AG08396 (cell line): ENCODE results near the gene MIGA2.

ENCODE experiments used
- DNase-seq: peaks from one replicate; pipeline ENCODE4 v3.0.0; 2012; ENCODE audit warnings: low spot score, mixed read lengths

MIGA2 gene

DNA sequence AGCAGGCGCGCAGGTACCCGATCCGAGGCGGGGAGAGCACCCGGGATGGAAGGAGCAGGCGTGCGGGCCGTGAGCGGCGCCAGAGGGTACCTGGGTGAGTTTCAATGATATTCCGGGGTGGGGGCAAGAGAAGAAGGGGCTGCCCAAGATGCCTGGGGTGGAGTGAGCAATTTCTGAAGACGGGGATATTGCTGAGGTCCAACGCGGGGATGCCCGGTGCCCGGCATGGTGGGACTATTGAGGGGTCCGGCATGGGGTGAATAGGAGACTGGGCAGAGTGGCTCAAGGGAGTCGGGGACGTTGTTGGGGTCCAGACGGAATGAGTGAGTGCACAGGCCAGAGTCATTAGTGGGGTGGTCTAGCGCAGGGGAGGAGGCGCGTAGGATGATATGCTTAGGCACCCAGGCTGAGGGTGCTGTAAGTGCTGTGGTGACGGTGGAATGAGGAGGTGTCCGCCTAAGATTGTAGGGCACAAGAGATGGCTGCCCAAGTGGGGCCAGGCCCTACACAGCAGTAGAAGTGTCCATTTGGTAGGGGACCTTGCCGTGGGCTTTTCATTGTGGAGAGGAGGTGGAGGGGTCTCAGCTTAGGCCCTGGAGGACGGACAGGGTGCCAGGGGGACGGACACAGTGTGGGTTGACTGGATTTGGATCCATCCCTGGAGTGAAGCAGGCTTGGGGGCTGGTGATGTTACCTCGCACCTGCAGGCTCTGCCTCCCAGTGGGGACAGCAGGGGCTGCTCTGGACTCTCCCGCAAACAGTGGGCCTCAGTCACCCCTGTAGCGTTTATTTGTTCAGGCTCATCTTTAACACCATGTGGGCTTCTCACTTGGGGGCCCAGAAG is 719 bp downstream of the MIGA2 start:
- DNase-seq: no peak

DNA sequence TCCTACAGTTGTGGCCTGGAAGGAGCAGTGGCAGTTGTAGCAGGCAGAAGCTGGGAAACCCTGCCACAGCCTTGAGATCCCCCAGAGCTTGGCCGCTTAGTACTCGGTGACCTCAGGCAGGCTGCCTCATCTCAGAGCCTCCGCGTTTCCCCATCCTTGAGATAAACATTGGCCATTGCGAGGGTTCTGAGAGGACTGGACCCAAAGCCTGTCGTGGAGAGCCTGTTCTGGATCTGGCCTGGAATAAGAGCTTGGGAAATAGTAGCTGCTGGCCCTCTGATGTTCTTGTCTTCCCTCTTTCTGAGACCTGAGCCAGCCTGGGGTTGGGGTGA is 1.3 kb downstream of the MIGA2 start:
- DNase-seq: peak; percentile 46

DNA sequence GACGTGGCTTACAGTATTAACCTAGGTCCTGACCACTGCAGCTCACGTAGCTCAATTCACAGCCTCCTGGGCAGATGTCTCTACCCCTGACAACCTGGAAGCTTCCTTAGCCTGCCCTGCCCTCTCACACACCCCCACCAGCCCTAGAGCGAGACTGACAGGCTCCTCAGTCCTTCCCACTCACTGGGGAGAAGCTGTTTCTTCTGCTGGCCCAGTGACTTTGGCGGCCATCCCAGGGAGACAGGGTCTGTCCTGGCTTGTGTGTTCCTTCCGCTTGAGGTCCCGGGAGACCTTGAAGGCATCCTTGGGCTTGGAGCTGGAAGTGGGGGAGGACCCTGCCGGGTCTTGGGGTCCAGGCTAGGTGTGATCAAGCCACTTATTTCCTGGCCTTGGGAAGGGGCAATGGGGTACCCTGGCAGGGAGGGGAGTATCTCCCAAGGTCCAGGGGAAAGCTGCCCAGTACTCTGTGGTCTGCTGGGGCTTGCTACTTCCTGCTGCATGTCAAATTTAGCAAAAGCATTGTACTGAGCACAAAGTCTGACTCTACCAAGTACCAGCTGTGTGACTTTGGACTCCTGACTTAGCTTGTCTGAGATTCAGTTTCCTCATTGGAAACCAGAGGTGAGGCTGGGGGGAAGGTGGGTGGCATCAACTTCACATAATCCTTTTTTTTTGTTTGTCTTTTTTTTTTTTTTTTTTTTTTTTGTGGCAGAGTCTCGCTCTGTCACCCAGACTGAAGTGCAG is 1.9 kb downstream of the MIGA2 start:
- no peak for DNase-seq

DNA sequence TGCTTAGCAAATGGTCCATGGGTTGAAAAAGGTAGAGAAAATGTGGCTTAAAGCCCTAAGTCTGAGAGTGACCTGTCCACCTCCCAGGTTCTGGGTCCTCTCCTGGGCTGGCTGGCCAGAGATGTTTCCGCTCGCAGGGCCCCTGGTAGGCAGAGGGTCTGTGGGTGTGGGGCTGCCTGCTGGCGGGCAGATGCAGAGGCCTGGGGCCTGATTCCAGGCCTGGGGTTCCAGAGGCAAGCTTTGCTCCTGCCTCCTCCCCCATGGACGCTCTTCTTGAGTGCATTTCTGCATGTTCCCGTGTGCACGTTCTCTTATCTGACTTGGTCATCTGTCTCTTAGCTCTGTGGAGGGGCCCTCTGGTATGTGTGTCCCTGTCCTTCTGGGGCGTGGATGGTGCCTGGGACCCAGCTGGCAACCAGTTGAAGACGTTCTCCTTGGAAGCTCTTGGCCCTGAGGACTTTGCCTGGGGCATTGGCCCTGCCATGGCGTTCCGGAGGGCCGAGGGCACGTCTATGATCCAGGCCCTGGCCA is 3.8 kb downstream of the MIGA2 start:
- DNase-seq: no peak

DNA sequence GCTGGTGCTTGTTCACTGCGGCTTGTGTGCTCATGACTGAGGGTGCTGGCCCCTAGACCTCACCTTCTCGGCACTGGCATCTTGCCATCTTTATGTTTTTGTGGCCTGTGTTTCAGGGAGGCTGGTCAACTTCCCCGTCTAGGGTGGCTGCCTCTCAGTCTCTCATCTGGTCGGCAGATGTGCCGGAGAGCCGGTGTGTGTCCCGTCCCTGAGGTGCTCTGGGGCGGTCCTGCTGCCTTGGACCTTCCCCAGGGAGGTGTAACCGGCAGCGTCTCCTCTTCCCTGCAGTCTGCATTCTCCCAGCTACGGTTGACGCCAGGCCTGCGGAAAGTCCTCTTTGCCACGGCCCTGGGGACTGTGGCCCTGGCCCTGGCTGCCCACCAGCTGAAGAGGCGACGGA is 5.6 kb downstream of the MIGA2 start:
- no peak for DNase-seq

DNA sequence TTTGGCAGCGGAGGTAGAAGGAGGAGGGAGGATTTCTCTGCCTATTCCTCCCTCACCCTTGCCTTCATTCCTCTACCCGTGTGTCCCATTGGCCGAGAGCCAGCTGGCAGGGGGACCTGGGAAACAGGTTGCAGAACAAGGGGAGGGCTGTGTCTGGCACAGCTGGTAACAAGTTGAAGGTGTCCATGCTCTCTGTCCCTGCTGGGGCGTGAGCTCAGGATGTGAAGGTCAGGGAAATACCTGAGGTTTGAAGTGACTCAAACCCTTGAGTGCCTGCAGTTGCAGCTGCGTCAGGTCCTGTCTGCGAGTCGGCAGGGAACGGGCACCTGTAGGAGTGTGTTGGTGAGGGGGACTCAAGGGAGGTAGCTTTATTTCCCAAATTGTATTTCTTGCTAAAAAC is 16.2 kb downstream of the MIGA2 start:
- DNase-seq: no peak

DNA sequence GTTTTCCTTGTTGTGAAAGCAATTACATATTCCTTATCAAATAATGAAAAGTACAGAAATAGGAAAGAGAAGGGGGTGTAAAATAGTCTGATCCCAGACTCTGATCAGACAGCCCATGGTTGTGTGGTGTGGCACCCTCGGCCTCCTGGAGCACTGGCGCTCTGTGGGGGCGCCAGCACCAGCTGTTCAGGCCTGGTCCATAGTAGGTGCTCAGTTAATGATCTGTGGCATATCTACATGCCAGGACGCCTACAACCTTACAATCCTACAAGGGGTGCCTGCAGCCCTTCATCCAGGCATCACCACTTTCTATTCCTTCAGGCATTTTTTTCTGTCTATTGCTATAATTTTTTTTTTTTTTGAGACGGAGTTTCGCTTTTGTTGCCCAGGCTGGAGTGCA is 16.6 kb downstream of the MIGA2 start:
- no peak for DNase-seq

DNA sequence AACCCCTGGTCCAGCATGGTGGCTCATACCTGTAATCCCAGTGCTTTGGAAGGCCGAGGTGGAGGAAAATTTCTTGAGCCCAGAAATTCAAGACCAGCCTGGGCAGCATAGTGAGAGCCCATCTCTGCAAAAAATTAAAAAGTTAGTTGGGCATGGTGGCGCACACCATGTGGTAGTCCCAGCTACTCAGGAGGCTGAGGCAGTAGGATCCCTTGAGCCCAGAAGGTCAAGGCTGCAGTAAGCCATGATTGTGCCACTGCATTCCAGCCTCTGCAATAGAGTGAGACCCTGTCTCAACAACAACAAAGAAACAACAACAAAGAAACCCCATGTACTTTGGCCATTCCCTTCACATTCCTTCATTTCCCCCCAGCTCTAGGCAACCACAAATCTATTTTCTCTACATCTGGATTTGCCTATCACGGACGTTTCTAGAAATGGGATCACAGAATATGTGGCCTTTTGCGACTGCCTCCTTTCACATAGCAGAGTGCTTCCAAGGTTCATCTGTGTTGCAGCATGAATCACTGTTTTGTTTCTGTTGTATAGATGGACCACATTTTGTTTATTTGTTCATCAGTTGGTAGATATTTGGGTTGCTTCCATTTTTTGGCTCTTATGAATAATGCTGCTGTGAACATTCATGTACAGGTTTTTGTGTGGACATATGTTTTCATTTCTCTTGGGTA is 17.9 kb downstream of the MIGA2 start:
- DNase-seq: no peak

DNA sequence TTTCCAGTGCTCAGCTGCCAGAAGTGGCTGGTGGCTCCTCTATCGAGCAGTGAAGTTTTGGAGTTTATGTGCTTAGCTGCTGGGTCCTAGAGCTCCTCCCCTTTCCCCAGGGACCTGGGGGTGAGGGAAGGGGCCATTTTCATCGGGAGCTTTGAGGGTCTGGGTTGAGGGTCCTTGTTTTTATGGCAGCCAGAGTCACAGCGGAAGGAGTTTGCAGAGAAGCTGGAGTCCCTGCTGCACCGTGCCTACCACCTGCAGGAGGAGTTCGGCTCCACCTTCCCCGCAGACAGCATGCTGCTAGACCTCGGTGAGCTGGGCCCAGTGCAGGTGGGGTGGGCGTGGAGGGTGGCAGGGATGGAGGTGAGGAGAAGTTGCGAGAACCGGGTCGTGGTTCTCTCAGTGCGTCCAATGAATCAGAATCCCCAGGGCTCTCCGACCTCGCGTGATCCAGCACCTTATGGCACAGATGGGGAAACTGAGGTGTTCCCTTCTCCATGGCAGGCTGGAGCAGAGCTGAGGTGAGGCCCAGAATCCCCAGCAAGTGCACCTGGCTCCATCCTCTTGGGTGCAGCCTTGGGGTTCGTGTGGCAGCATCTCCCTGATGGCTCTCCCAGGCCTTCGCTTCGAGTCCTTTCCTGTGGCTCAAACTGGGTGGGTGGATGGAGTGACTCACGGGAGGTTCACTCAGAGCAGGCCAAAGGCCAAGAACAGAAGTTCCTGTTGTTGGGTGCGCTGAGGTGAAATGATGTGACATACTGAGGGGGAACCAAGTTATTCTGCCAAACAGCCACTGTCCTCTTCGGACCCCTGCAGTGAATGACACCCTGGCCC is 22.8 kb downstream of the MIGA2 start:
- DNase-seq: peak; percentile 55

DNA sequence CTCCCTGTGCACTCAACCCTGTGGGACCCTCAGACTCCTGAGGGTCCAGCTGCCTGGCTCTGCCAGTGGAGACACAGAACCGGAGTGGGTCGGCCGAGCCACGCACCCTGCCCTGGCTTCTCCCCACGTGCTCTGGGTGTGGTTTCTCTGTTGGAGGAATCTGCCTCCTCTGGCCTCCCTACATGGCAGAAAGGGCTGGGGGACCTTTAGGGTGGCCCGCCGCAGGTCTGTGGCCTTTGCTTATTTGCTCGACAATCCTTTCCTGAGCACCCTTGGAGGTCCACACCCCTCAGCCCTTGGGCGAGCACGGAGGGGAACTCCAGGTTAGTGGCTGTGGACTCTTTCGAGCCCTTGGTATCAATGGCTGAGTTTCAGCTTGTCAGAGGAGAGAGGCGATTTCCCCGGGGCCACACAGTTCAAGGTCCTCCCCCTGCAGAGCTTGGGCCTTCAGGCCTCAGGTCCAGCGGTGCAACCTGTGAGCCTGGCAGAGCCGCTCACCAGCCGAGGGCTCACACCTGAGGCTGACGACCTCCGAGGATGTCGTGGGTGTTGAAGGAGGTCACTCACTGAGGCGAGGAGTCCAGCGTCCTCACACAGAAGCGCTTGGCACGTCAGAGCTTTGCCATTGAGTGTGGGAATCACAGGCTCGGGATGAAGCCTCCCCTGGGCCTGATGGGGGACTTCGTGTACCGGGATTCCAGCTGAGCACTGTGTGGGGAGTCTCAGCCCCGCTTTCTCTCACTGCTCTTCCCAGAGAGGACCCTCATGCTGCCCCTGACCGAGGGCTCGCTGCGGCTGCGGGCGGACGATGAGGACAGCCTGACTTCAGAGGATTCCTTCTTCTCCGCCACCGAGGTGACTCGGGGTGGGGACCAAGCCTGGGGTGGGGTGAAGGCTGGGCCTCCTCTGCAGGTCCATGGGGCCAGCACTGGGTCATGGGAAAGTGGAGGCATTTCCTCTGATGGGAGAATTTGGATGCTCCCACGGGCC is 23.7 kb downstream of the MIGA2 start:
- DNase-seq: no peak

DNA sequence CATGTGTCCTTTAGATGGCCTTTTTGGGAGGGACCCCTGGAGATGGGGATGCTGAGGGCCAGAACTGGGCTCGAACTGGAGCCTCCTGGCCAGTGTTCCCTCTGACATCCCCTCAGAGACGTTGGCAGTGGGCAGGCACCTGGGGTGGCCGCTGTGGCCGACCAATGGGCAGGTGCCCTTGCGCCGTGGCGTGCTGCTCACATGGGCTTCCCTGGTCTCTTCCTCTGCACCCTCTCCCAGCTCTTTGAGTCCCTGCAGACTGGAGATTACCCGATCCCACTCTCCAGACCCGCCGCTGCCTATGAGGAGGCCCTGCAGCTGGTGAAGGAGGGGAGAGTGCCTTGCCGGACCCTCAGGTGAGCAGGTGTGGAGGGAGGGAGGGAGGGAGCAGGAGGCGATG is 24.6 kb downstream of the MIGA2 start:
- DNase-seq: no peak

DNA sequence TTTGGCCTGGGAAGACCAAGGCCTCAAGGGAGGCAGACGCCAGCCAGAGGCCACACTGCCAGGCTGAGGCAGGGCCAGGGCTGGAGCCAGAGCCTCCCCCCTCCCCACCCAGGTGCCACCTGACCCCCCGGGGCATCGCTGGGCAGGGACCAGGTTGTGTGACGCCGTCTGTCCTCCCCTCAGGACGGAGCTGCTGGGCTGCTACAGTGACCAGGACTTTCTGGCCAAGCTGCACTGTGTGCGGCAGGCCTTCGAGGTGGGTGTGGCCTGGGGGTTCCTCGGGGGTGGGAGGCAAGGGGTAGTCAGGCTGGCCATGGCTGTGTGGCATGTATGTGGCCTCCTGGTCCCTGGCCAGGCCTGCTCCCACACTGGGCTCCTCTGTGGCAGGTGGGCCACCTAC is 26.6 kb downstream of the MIGA2 start:
- no peak for DNase-seq

DNA sequence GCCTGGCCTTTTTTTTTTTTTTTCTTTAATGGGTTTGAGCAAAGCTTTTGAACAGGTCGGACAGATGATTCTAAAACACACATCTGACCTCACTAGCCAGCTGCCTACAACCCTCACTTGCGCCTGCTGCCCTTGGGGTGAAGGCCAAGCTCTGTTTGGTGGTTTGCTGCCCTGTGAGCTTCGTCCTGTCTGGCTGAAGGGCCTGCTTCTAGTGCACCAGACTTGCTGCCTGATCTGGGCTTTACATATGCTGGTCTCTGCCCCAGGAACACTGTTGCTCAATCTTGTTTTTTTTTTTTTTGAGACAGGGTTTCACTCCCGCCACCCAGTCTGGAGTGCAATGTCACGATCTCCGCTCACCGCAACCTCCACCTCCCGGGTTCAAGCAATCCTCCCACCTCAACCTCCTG is 28.1 kb downstream of the MIGA2 start:
- no peak for DNase-seq

DNA sequence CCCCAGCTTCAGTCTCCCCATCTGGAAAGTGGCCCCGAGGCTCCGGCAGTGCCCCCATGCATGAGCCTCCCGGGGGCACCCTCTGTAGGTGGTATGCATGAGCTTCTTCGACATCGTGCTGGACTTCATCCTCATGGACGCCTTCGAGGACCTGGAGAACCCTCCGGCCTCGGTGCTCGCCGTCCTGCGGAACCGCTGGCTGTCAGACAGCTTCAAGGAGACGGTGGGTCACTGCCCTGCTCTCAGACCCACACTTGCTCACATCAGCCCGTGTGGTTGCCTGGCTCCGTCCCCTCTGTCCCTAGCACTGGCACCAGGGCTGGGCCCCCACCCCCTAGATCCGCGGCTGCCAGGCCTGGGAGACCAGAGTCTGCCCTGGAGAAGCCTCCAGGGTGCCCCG is 31.7 kb downstream of the MIGA2 start:
- no peak for DNase-seq

DNA sequence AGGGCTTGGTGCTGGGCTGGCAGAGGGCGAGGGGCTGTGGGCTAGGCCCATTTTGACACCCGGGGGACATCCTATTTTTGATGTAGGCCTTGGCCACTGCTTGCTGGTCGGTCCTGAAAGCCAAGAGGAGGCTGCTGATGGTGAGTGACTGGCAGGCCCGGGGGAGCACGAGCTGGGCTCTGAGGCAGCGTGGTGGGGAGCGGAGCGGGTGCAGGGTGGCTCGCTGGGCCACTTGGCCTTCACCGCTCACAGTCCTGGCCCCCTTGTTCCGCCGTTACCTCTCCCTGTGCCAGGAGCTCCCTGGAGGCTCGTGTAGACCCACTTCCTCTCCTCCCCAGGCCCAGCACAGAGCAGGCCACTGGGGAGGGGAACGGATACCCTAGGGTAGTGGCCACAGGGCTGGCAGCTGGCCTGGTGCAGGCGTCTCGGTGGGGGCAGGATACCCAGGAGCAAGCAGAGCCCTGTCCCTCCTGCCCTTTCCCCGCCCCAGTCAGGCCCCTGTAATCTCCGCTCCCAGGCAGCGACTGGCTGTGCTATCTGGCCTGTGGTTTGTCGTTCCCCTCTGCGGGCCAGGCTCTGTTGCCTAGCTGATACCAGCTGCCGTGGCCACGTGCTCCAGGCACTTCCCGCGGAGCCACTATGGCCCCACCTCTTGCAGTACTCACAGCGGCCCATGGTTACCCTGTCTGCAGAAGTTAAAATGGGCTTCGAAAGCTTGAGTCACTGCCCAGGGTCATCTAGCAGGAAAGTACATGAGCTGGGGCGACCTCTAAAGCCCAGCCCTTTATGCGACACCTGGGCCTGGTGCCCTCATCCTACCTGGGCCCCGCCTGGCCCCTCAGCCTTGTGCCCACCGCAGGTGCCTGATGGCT is 32.8 kb downstream of the MIGA2 start:
- DNase-seq: no peak

DNA sequence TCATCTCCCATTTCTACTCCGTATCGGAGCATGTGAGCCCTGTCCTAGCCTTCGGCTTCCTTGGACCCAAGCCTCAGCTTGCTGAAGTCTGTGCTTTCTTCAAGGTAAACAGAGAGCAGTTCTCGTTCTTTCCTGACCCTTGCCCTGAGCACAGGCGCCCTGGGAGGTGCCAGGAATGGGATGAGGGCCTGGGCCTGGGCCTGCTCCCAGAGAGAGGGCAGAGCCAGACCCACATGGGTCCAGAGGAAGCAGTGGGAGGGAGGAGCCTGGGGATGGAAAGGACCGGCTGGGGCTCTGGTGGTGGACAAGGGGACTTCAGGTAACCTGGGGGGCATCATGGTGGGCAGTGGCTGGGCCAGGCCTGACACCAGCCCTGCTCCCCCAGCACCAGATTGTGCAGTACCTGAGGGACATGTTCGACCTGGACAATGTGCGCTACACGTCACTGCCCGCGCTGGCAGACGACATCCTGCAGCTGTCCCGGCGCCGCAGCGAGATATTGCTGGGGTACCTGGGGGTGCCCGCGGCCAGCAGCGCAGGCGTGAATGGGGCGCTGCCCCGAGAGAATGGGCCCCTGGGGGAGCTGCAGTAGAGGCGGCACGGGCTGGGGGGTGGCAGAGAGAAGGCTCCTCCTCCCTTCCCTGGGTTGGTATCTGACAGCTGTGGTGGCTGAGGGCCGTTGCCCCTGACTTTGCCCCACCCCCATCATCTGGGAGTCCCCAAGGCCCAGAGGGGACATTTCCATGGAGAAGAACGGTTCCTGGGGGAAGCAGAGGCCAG is 33.6 kb downstream of the MIGA2 start:
- no peak for DNase-seq

DNA sequence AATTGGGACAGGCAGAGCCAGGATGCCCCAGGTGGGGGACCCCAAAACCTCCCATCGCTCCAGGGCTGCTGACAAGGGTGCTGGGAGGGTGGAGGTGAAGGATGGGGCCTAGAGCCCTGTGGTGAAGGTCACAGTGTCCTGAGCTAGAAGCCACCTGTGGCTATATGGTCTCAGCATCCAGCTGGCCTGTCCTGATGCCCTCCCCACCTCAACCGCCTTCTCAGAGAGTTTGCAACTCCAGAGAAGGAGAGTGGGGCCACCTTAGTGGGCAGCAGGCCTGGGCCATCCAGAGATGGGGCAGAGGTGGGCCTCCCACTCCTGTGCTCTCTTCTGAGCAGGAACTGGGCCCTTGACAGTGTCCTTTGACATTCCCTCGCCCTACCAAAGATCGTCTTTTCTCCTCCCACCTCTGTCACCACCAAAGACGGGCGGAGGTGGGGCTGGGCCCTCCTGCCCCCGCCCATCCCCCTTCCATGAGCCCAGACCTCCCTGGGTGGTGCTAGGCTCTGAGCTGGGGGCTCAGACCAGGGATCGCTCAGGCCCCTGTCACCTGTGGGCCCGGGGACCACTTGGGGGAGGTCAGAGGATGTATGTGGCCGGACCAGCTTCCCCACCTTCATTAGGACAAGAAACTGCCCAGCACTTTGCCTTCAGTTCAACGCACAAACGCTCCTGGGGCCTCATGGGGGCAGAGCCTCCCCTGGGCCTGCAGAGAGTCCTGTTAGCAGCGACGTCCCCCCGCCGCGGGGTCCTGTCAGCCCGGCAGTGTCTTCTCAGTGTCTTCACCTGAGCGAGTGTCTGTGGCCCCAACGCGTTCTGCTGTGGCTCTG is 34.5 kb downstream of the MIGA2 start:
- DNase-seq: no peak

DNA sequence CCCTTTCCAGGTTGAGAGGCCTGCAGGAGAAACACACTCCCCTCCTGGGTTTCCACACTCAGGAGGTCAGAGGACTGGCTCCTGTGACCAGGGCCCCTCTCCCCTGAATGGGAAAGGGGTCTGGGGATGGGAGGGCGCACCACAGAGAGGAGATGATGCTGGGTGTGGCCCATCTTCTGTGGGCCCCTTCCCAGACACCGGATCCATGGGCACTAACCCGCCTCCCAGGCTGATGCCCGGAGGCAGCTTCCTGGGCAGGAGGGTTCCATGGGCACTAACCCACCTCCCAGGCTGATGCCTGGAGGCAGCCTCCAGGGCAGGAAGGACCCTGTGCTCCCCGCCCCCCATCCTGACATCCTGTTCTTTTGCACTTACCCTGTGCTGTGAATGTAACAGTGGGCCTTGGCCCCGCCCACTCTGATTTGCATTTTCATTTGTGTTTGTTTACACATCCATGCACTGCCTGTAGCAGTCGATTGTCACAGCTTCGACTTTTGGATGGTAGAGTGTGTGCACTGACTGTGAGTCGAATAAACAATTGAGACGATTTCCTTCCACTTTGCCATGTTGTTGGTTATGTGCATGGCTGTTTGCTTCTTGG is 35.2 kb downstream of the MIGA2 start:
- DNase-seq: no peak
